Epithelial cell of proximal tubule (primary cell): ENCODE results near the gene HSPA12A. TPM values are rescaled to one million over a fixed set of nuclear protein-coding genes. Genes with fewer than 3 reads are reported as not detected.

Experiments
- DNase-seq: peaks from one replicate; pipeline ENCODE4 v3.0.0-alpha.2; 2011; ENCODE audit warnings: low read depth
- H3K4me3 ChIP-seq: 2 replicates; pipeline ENCODE4 v1.5.1; 2011; ENCODE audit warnings: low read depth, mild to moderate bottlenecking, low read length
- CTCF ChIP-seq: conservative IDR thresholded peaks from 2 replicates; pipeline ENCODE4 v1.5.1; 2012; ENCODE audit warnings: low read depth, mild to moderate bottlenecking, low read length
- total RNA-seq: library from RNA; depleted of rRNA; stranded (reverse); fragments of >200 nt; gene quantifications from 2 replicates; pipeline ENCODE4 v1.2.3, GENCODE V29; 2015

Gene HSPA12A
- total RNA-seq, 1 donor from 2014 or later, result 13.0 TPM

GRCh38 chr10:116630020-116630419 lies 112.3 kb downstream of the HSPA12A start:
- no peak for TF ChIP-seq CTCF
- DNase-seq, result no peak
- no peak overlapping the region for H3K4me3 ChIP-seq

GRCh38 chr10:116629340-116629739 lies 113.0 kb downstream of the HSPA12A start:
- no peak for DNase-seq
- H3K4me3 ChIP-seq, result no peak overlapping the region
- TF ChIP-seq CTCF, result no peak

GRCh38 chr10:116627386-116627933 lies 114.9 kb downstream of the HSPA12A start:
- peak; percentile 53 for TF ChIP-seq CTCF
- no peak for DNase-seq
- H3K4me3 ChIP-seq, result peak overlapping the region; percentile 46

- TF ChIP-seq CTCF, result no peak
- DNase-seq, result no peak
- no peak overlapping the region for H3K4me3 ChIP-seq
These were observed 115.6 kb downstream of the HSPA12A start for GRCh38 chr10:116626815-116627214.

GRCh38 chr10:116625845-116626244 lies 116.5 kb downstream of the HSPA12A start:
- no peak for DNase-seq
- H3K4me3 ChIP-seq, result no peak overlapping the region
- no peak for TF ChIP-seq CTCF

- no peak for DNase-seq
- no peak for TF ChIP-seq CTCF
- H3K4me3 ChIP-seq, result no peak overlapping the region
These were observed 120.3 kb downstream of the HSPA12A start for GRCh38 chr10:116621934-116622655.

- no peak overlapping the region for H3K4me3 ChIP-seq
- TF ChIP-seq CTCF, result no peak
- no peak for DNase-seq
These were observed 120.9 kb downstream of the HSPA12A start for GRCh38 chr10:116621476-116621875.
